Astrocyte of the cerebellum (primary cell): ENCODE data around the gene SLC6A18.

ENCODE experiments used
- DNase-seq: peaks from one replicate; pipeline ENCODE4 v3.0.0-alpha.2; 2011; ENCODE audit warnings: low read depth
- H3K4me3 ChIP-seq: 2 replicates; pipeline ENCODE4 v1.5.1; 2011; ENCODE audit warnings: mild to moderate bottlenecking, low read depth, low read length, moderate library complexity
- CTCF ChIP-seq: IDR thresholded peaks from 2 replicates; pipeline ENCODE4 v1.5.1; 2012; ENCODE audit warnings: low read length, low read depth, moderate library complexity, mild to moderate bottlenecking; ENCODE audit errors: missing control alignments
- in situ Hi-C: cut with HindIII; loops from 2 replicates; pipeline ENCODE4 v1.10.0; 2017; ENCODE audit warnings: low sequenced_read_pairs

Gene SLC6A18

GRCh38 chr5:1222147-1222546 lies 3.0 kb upstream of the SLC6A18 start:
- H3K4me3 ChIP-seq: no peak overlapping the region
- no peak for DNase-seq
- in situ Hi-C loops: no loop called here
- TF ChIP-seq CTCF: no peak

- no peak for TF ChIP-seq CTCF
- no peak for DNase-seq
- in situ Hi-C loops: no loop called here
Measured at GRCh38 chr5:1222621-1223277, 2.4 kb upstream of the SLC6A18 start.

GRCh38 chr5:1223278-1223670 lies 1.9 kb upstream of the SLC6A18 start:
- no peak overlapping the region for H3K4me3 ChIP-seq
- TF ChIP-seq CTCF: no peak
- in situ Hi-C loops: no loop called here
- DNase-seq: no peak

More at GRCh38 chr5:1222621-1223277, 2.4 kb upstream of the SLC6A18 start:
- H3K4me3 ChIP-seq: no peak overlapping the region

GRCh38 chr5:1224631-1225030 lies 550 bp upstream of the SLC6A18 start:
- no peak for DNase-seq
- H3K4me3 ChIP-seq: no peak overlapping the region
- no peak for TF ChIP-seq CTCF
- in situ Hi-C loops: no loop called here

- in situ Hi-C loops: no loop called here
- no peak for DNase-seq
- no peak for TF ChIP-seq CTCF
Measured at GRCh38 chr5:1226231-1226630, 1.1 kb downstream of the SLC6A18 start.

GRCh38 chr5:1226839-1227581 lies 1.8 kb downstream of the SLC6A18 start:
- in situ Hi-C loops: no loop called here

More at GRCh38 chr5:1226231-1226630, 1.1 kb downstream of the SLC6A18 start:
- H3K4me3 ChIP-seq: no peak overlapping the region

More at GRCh38 chr5:1226839-1227581, 1.8 kb downstream of the SLC6A18 start:
- no peak for TF ChIP-seq CTCF
- no peak for DNase-seq
- H3K4me3 ChIP-seq: no peak overlapping the region
